ENCODE data around the gene ACIN1. TPM values are rescaled to one million over a fixed set of nuclear protein-coding genes. Genes with fewer than 3 reads are reported as not detected.

ACIN1 gene
- total RNA-seq, 1 donor from 2014 or later, result 163 TPM

- DNase-seq, result peak; percentile 75
- Histone ChIP-seq H3K36me3 (peaks cover 8% of the 10 kb centered on the region), H3K4me1 (peaks cover 13% of the 10 kb centered on the region), H3K27me3 (ENCODE audit: low read depth) (no peaks in the 10 kb centered on the region), H3K4me3 (no peak overlapping the region), H3K9me3 (no peaks in the 10 kb centered on the region), H3K27ac (no peak overlapping the region)
- intact Hi-C loops (cut with DNase I), result loop anchor here (5.0 kb wide), 1 partner anchor 64 kb away; no protein-coding TSS in a partner anchor
- peak in 1 of 2 donors; percentile 29 for ATAC-seq
- no peak for TF ChIP-seq CTCF (IDR thresholded peaks at IDR 0.05)
Measured at GRCh38 chr14:23123419-23123818, 28.5 kb upstream of the ACIN1 start.

GRCh38 chr14:23122086-23122485 lies 27.1 kb upstream of the ACIN1 start:
- intact Hi-C loops (cut with DNase I), result loop anchor here (5.0 kb wide), 1 partner anchor 65 kb away; no protein-coding TSS in a partner anchor

GRCh38 chr14:23121361-23121771 lies 26.4 kb upstream of the ACIN1 start:
- DNase-seq, result no peak
- TF ChIP-seq CTCF (IDR thresholded peaks at IDR 0.05), result no peak
- H3K4me3 ChIP-seq, result no peak overlapping the region
- no peaks in the 10 kb centered on the region for H3K27me3 ChIP-seq (ENCODE audit: low read depth)
- H3K4me1 ChIP-seq, result peaks cover 13% of the 10 kb centered on the region
- peak in 1 of 2 donors; percentile 14 for ATAC-seq
- H3K9me3 ChIP-seq, result no peaks in the 10 kb centered on the region
- intact Hi-C loops (cut with DNase I), result loop anchor here (5.0 kb wide), 1 partner anchor 66 kb away; no protein-coding TSS in a partner anchor
- H3K36me3 ChIP-seq, result no peaks in the 10 kb centered on the region
- H3K27ac ChIP-seq, result no peak overlapping the region

More at GRCh38 chr14:23122086-23122485, 27.1 kb upstream of the ACIN1 start:
- no peak overlapping the region for H3K4me3 ChIP-seq
- no peaks in the 10 kb centered on the region for H3K36me3 ChIP-seq
- ATAC-seq (no peak), DNase-seq (no peak)
- H3K4me1 ChIP-seq, result peaks cover 13% of the 10 kb centered on the region
- H3K27ac ChIP-seq, result no peak overlapping the region
- no peak for TF ChIP-seq CTCF (IDR thresholded peaks at IDR 0.05)
- H3K27me3 ChIP-seq (ENCODE audit: low read depth), result no peaks in the 10 kb centered on the region
- no peaks in the 10 kb centered on the region for H3K9me3 ChIP-seq

GRCh38 chr14:23120541-23121251 lies 25.8 kb upstream of the ACIN1 start:
- Histone ChIP-seq H3K36me3 (no peaks in the 10 kb centered on the region), H3K27ac (peak overlapping the region; percentile 68), H3K27me3 (ENCODE audit: low read depth) (no peaks in the 10 kb centered on the region), H3K4me1 (peaks cover 13% of the 10 kb centered on the region), H3K9me3 (no peaks in the 10 kb centered on the region), H3K4me3 (no peak overlapping the region)
- intact Hi-C loops (cut with DNase I), result loop anchor here (5.0 kb wide), 1 partner anchor 67 kb away; no protein-coding TSS in a partner anchor
- DNase-seq (peak; percentile 92), ATAC-seq (peak; percentile 88 to 94)
- peak; percentile 100 for TF ChIP-seq CTCF (IDR thresholded peaks at IDR 0.05)

- no peaks in the 10 kb centered on the region for H3K9me3 ChIP-seq
- no peaks in the 10 kb centered on the region for H3K36me3 ChIP-seq
- intact Hi-C loops (cut with DNase I), result loop anchor here (5.0 kb wide), 1 partner anchor 68 kb away; no protein-coding TSS in a partner anchor
- no peaks in the 10 kb centered on the region for H3K27me3 ChIP-seq (ENCODE audit: low read depth)
- H3K4me3 ChIP-seq, result no peak overlapping the region
- peak overlapping the region; percentile 68 for H3K27ac ChIP-seq
- peaks cover 23% of the 10 kb centered on the region for H3K4me1 ChIP-seq
- DNase-seq (no peak), ATAC-seq (peak in 1 of 2 donors; percentile 17)
- no peak for TF ChIP-seq CTCF (IDR thresholded peaks at IDR 0.05)
Measured at GRCh38 chr14:23119363-23120327, 24.7 kb upstream of the ACIN1 start.
